Hepatocyte (in vitro differentiated cells): ENCODE data around the gene TPSB2. TPM values are rescaled to one million over a fixed set of nuclear protein-coding genes. Genes with fewer than 3 reads are reported as not detected.

ENCODE experiments used
- DNase-seq: peaks from one replicate; pipeline ENCODE4 v3.0.0-alpha.2; 2016; ENCODE audit warnings: low spot score
- H2AFZ ChIP-seq: fragments of 200-600 bp; sonication (generic); 2 replicates; pipeline ENCODE4 v1.6.0; 2016; ENCODE audit warnings: antibody characterized with exemption, mild to moderate bottlenecking
- H3K27ac ChIP-seq: fragments of 200-600 bp; sonication (generic); 2 replicates; pipeline ENCODE4 v1.5.1; 2016; ENCODE audit warnings: mild to moderate bottlenecking
- H3K27me3 ChIP-seq: fragments of 200-600 bp; sonication (generic); 2 replicates; pipeline ENCODE4 v1.6.1; 2016
- H3K36me3 ChIP-seq: fragments of 200-600 bp; sonication (generic); replicated peaks from 2 replicates; pipeline ENCODE4 v1.5.1; 2016; ENCODE audit warnings: low read depth; ENCODE audit not compliant: insufficient read depth
- H3K4me1 ChIP-seq: fragments of 200-600 bp; sonication (generic); 2 replicates; pipeline ENCODE4 v1.5.1; 2016; ENCODE audit warnings: mild to moderate bottlenecking, moderate library complexity; ENCODE audit not compliant: insufficient read depth
- H3K4me2 ChIP-seq: fragments of 200-600 bp; sonication (generic); 2 replicates; pipeline ENCODE4 v1.6.0; 2016
- H3K4me3 ChIP-seq: fragments of 200-600 bp; sonication (generic); 2 replicates; pipeline ENCODE4 v1.5.1; 2016; ENCODE audit warnings: mild to moderate bottlenecking
- H3K79me2 ChIP-seq: fragments of 200-600 bp; sonication (generic); 2 replicates; pipeline ENCODE4 v1.6.0; 2017; ENCODE audit warnings: mild to moderate bottlenecking
- H3K9me2 ChIP-seq: fragments of 200-600 bp; sonication (generic); replicated peaks from 2 replicates; pipeline ENCODE4 v1.6.0; 2017; ENCODE audit warnings: mild to moderate bottlenecking; ENCODE audit not compliant: insufficient read depth
- H3K9me3 ChIP-seq: fragments of 200-600 bp; sonication (generic); 2 replicates; pipeline ENCODE4 v1.5.1; 2016; ENCODE audit warnings: low read depth, mild to moderate bottlenecking
- H4K20me1 ChIP-seq: fragments of 200-600 bp; sonication (generic); 2 replicates; pipeline ENCODE4 v1.6.0; 2016; ENCODE audit warnings: mild to moderate bottlenecking; ENCODE audit not compliant: insufficient read depth, poor library complexity, severe bottlenecking
- CTCF ChIP-seq: fragments of 200-600 bp; sonication (generic); IDR thresholded peaks from 2 replicates; pipeline ENCODE4 v1.5.1; 2016; ENCODE audit warnings: antibody characterized with exemption, mild to moderate bottlenecking; ENCODE audit not compliant: poor library complexity
- EZH2 ChIP-seq: fragments of 200-600 bp; sonication (generic); IDR thresholded peaks from 2 replicates; pipeline ENCODE4 v1.6.1; 2016; ENCODE audit warnings: antibody characterized with exemption, mild to moderate bottlenecking, borderline replicate concordance
- EZH2phosphoT487 ChIP-seq: fragments of 200-600 bp; sonication (generic); IDR thresholded peaks from one replicate; pipeline ENCODE4 v1.6.1; 2018; ENCODE audit warnings: antibody characterized with exemption, mild to moderate bottlenecking, low read depth, moderate library complexity; ENCODE audit not compliant: unreplicated experiment, severe bottlenecking
- WGBS: methylation state at CpG from one replicate; pipeline ENCODE4 v1.1.6; 2016; ENCODE audit warnings: low lambda C conversion rate; ENCODE audit errors: missing lambda C conversion rate; 5-methylcytosine and 5-hydroxymethylcytosine counted together
- polyA plus RNA-seq: library from polyadenylated mRNA; unstranded; fragments of >200 nt; fragmentation: Nextera tagmentation; extraction: Ambion mirVana; gene quantifications from 2 replicates; pipeline ENCODE4 v1.2.1, GENCODE V29; 2016
- total RNA-seq: library from RNA; depleted of rRNA; stranded (reverse); fragments of >200 nt; gene quantifications from 2 replicates; pipeline ENCODE4 v1.2.3, GENCODE V29; 2014

The TPSB2 gene
- total and polyA plus RNA-seq, 2 experiments from 2014 or later, result not detected

GRCh38 chr16:1277151-1277598, 47.2 kb upstream of the TPSB2 start:
- Histone ChIP-seq H3K27ac (no peak overlapping the region), H3K79me2 (no peaks in the 10 kb centered on the region), H4K20me1 (no peaks in the 10 kb centered on the region), H2AFZ (no peak overlapping the region), H3K27me3 (no peaks in the 10 kb centered on the region), H3K4me2 (no peak overlapping the region), H3K4me3 (no peak overlapping the region), H3K9me3 (no peaks in the 10 kb centered on the region), H3K9me2 (no peaks in the 10 kb centered on the region), H3K4me1 (peaks cover 6% of the 10 kb centered on the region), H3K36me3 (no peaks in the 10 kb centered on the region)
- WGBS, result 85% methylated on average over 15 of the region's 19 CpGs
- TF ChIP-seq EZH2phosphoT487, result no peak
- no peak for TF ChIP-seq CTCF
- no peak for TF ChIP-seq EZH2
- no peak for DNase-seq

DNA sequence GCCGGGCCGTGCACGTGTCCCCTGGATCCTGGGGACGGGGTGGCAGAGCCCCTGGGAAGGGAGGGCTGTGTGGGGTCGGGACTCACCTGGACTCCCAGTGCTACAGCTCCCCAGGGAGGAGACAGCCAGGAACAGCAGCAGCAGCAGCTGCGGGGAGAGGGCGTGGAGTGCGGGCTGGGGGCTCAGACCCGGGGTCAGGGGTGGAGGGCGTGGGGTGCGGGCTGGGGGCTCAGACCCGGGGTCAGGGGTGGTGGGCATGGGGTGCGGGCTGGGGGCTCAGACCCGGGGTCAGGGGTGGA, 46.5 kb upstream of the TPSB2 start:
- H3K4me1 ChIP-seq, result peaks cover 12% of the 10 kb centered on the region
- H3K36me3 ChIP-seq, result no peaks in the 10 kb centered on the region
- H3K4me3 ChIP-seq, result no peak overlapping the region
- H3K27me3 ChIP-seq, result no peaks in the 10 kb centered on the region
- no peak for TF ChIP-seq EZH2phosphoT487
- DNase-seq, result no peak
- no peak overlapping the region for H3K4me2 ChIP-seq
- H4K20me1 ChIP-seq, result no peaks in the 10 kb centered on the region
- WGBS, result 83% methylated on average over 4 of the region's 14 CpGs
- no peak overlapping the region for H3K27ac ChIP-seq
- no peaks in the 10 kb centered on the region for H3K79me2 ChIP-seq
- no peaks in the 10 kb centered on the region for H3K9me2 ChIP-seq
- no peaks in the 10 kb centered on the region for H3K9me3 ChIP-seq
- no peak overlapping the region for H2AFZ ChIP-seq

- H3K27me3 ChIP-seq, result no peaks in the 10 kb centered on the region
- no peak overlapping the region for H3K27ac ChIP-seq
- H3K9me2 ChIP-seq, result no peaks in the 10 kb centered on the region
- TF ChIP-seq CTCF (no peak), EZH2phosphoT487 (no peak), EZH2 (no peak)
- no peaks in the 10 kb centered on the region for H3K9me3 ChIP-seq
- H3K79me2 ChIP-seq, result no peaks in the 10 kb centered on the region
- 90% methylated on average over 30 of the region's 30 CpGs for WGBS
- no peak overlapping the region for H2AFZ ChIP-seq
- no peaks in the 10 kb centered on the region for H4K20me1 ChIP-seq
- H3K4me2 ChIP-seq, result no peak overlapping the region
- no peak for DNase-seq
- no peaks in the 10 kb centered on the region for H3K36me3 ChIP-seq
- H3K4me1 ChIP-seq, result peaks cover 13% of the 10 kb centered on the region
- H3K4me3 ChIP-seq, result no peak overlapping the region
Observed at GRCh38 chr16:1275791-1276579, 46.0 kb upstream of the TPSB2 start.

DNA sequence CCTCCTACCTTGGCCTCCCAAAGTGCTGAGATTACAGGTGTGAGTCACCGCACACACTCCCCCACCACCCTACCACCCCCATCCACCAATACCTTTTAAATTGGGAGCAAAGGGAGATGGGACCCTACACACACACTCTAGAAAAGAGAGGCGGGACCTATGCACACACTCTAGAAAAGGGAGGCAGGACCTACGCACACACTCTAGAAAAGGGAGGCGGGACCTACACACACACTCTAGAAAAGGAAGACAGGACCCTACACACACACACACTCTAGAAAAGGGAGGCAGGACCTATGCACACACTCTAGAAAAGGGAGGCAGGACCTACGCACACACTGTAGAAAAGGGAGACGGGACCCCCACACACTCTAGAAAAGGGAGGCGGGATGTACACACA, 44.8 kb upstream of the TPSB2 start:
- Histone ChIP-seq H4K20me1 (no peaks in the 10 kb centered on the region), H3K36me3 (no peaks in the 10 kb centered on the region), H3K4me2 (no peak overlapping the region), H3K79me2 (no peaks in the 10 kb centered on the region), H3K9me3 (no peaks in the 10 kb centered on the region), H3K9me2 (no peaks in the 10 kb centered on the region), H2AFZ (no peak overlapping the region), H3K27ac (no peak overlapping the region), H3K27me3 (no peaks in the 10 kb centered on the region), H3K4me1 (peaks cover 13% of the 10 kb centered on the region), H3K4me3 (no peak overlapping the region)
- no peak for DNase-seq
- TF ChIP-seq CTCF, result no peak
- TF ChIP-seq EZH2, result no peak
- no peak for TF ChIP-seq EZH2phosphoT487
- 94% methylated on average over 7 of the region's 7 CpGs for whole genome bisulfite sequencing
